Progenitor cell of endocrine pancreas (in vitro differentiated cells): Measurements from ENCODE around the gene SALL3. TPM values are rescaled to one million over a fixed set of nuclear protein-coding genes. Genes with fewer than 3 reads are reported as not detected.

Experiments used
- DNase-seq: peaks from one replicate; pipeline ENCODE4 v3.0.0; 2021; ENCODE audit warnings: low spot score; ENCODE audit not compliant: unreplicated experiment
- H3K27ac Mint-ChIP-seq: 2 replicates; pipeline ENCODE4 v1.8.0; 2021; ENCODE audit warnings: mild to moderate bottlenecking, moderate library complexity, mixed read lengths
- H3K27me3 Mint-ChIP-seq: 2 replicates; pipeline ENCODE4 v1.8.0; 2021; ENCODE audit warnings: mixed read lengths
- H3K36me3 Mint-ChIP-seq: 2 replicates; pipeline ENCODE4 v1.8.0; 2022; ENCODE audit warnings: mixed read lengths; ENCODE audit not compliant: insufficient read depth
- H3K4me1 Mint-ChIP-seq: 2 replicates; pipeline ENCODE4 v1.8.0; 2021; ENCODE audit warnings: low read depth, mixed read lengths
- H3K4me3 Mint-ChIP-seq: 2 replicates; pipeline ENCODE4 v1.8.0; 2021; ENCODE audit warnings: low read depth, mild to moderate bottlenecking, moderate library complexity, mixed read lengths
- H3K9me3 Mint-ChIP-seq: 2 replicates; pipeline ENCODE4 v1.8.0; 2021; ENCODE audit warnings: low read depth, mixed read lengths
- total RNA-seq: library from RNA; stranded (reverse); gene quantifications from 2 replicates; pipeline ENCODE4 v1.2.1, GENCODE V29; 2021
- TF ChIP-seq, protein P1 (sequence below): fragments of 200-600 bp; sonication (generic); IDR thresholded peaks from one replicate; pipeline ENCODE4 v1.5.0; 2021; ENCODE audit warnings: antibody characterized with exemption, mild to moderate bottlenecking; ENCODE audit not compliant: unreplicated experiment

The SALL3 gene
- total RNA-seq, 1 donor from 2014 or later = 0.34 TPM

- Mint-ChIP-seq H3K27ac (no peak overlapping the region), H3K4me3 (no peak overlapping the region), H3K27me3 (no peaks in the 10 kb centered on the region), H3K9me3 (peaks cover 14% of the 10 kb centered on the region), H3K4me1 (no peaks in the 10 kb centered on the region), H3K36me3 (no peaks in the 10 kb centered on the region)
- TF ChIP-seq, protein P1, sequence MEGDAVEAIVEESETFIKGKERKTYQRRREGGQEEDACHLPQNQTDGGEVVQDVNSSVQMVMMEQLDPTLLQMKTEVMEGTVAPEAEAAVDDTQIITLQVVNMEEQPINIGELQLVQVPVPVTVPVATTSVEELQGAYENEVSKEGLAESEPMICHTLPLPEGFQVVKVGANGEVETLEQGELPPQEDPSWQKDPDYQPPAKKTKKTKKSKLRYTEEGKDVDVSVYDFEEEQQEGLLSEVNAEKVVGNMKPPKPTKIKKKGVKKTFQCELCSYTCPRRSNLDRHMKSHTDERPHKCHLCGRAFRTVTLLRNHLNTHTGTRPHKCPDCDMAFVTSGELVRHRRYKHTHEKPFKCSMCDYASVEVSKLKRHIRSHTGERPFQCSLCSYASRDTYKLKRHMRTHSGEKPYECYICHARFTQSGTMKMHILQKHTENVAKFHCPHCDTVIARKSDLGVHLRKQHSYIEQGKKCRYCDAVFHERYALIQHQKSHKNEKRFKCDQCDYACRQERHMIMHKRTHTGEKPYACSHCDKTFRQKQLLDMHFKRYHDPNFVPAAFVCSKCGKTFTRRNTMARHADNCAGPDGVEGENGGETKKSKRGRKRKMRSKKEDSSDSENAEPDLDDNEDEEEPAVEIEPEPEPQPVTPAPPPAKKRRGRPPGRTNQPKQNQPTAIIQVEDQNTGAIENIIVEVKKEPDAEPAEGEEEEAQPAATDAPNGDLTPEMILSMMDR = no peak
- DNase-seq = no peak
Observed at GRCh38 chr18:79026491-79026890, 46.9 kb downstream of the SALL3 start.

GRCh38 chr18:79030680-79031079 is 51.1 kb downstream of the SALL3 start:
- no peaks in the 10 kb centered on the region for H3K27me3 Mint-ChIP-seq
- no peaks in the 10 kb centered on the region for H3K36me3 Mint-ChIP-seq
- TF ChIP-seq, protein P1 = no peak
- DNase-seq = no peak
- H3K4me1 Mint-ChIP-seq = no peaks in the 10 kb centered on the region
- peaks cover 17% of the 10 kb centered on the region for H3K9me3 Mint-ChIP-seq
- H3K27ac Mint-ChIP-seq = no peak overlapping the region
- H3K4me3 Mint-ChIP-seq = no peak overlapping the region

GRCh38 chr18:79042276-79042675 is 62.7 kb downstream of the SALL3 start:
- Mint-ChIP-seq H3K4me3 (no peak overlapping the region), H3K36me3 (peaks cover 2% of the 10 kb centered on the region), H3K27me3 (peaks cover 2% of the 10 kb centered on the region), H3K9me3 (peaks cover 13% of the 10 kb centered on the region), H3K27ac (no peak overlapping the region), H3K4me1 (no peaks in the 10 kb centered on the region)
- TF ChIP-seq, protein P1 = no peak
- DNase-seq = no peak

- no peak for DNase-seq
- H3K9me3 Mint-ChIP-seq = peaks cover 11% of the 10 kb centered on the region
- H3K27me3 Mint-ChIP-seq = peaks cover 2% of the 10 kb centered on the region
Observed at GRCh38 chr18:79043288-79043687, 63.7 kb downstream of the SALL3 start.

DNA sequence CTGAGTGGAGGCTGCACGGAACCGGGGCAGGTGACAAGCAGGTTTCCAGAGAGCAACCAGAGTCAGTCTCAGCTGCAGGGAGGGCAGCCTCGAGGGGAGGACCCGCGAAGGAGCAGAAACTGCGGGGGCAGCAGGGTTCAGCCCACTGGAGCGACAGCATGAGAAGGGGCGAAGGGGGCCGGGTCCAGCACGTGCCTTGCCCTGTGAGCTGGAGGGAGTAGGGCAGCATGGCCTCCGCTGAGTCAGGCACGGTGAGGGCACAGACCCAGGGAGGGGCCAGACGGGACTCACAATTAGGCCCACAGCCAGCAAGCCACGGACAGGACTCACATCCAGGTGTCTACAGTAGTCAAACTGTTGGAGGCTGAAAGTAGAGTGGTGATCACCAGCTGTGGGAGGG is 66.9 kb downstream of the SALL3 start:
- Mint-ChIP-seq H3K4me3 (no peak overlapping the region), H3K27me3 (peaks cover 2% of the 10 kb centered on the region), H3K4me1 (no peaks in the 10 kb centered on the region), H3K9me3 (no peaks in the 10 kb centered on the region), H3K27ac (no peak overlapping the region), H3K36me3 (no peaks in the 10 kb centered on the region)
- no peak for DNase-seq
- TF ChIP-seq, protein P1 = no peak

More at GRCh38 chr18:79043288-79043687, 63.7 kb downstream of the SALL3 start:
- Mint-ChIP-seq H3K4me1 (no peaks in the 10 kb centered on the region), H3K36me3 (no peaks in the 10 kb centered on the region), H3K27ac (no peak overlapping the region), H3K4me3 (no peak overlapping the region)
- TF ChIP-seq, protein P1 = no peak
